ENCODE data around the gene RNU4-1.
"Not testable (repeated sequence)": the region's sequence is repeated elsewhere in the genome, so short reads cannot be mapped to it uniquely, and the experiment has no call there.

DNA sequence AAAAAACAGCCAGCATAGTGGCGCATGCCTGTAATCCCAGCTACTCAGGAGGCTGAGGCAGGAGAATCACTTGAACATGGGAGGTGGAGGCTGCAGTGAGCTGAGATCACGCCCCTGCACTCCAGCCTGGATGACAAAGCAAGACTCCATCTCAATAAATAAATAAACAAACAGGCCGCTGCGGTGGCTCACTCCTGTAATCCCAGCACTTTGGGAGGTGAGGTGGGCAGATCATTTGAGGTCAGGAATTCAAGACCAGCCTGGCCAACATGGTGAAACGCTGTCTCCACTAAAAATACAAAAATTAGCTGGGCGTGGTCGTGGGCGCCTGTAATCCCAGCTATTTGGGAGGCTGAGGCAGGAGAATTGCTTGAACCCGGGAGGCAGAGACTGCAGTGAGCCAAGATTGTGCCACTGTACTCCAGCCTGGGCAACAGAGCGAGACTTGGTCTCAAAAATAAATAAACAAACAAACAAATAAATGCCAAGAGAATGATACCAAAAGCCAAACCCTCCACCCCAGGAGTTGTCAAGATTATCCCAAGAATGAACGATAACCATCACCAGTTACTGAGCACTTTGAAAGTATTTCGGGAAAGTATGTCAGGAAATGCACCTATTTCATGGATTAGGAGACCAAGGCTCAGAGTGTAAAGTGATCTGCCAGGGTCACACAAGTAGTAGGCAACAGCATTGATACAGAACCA is 41.5 kb downstream of the RNU4-1 start:
- TF ChIP-seq CREB1 (CRISPR knock-in tag; IDR thresholded peaks at IDR 0.05; ENCODE audit: low read depth); STAT1 (IDR thresholded peaks at IDR 0.05; ENCODE audit: unreplicated experiment): not testable (repeated sequence)
- TF ChIP-seq, protein P1, sequence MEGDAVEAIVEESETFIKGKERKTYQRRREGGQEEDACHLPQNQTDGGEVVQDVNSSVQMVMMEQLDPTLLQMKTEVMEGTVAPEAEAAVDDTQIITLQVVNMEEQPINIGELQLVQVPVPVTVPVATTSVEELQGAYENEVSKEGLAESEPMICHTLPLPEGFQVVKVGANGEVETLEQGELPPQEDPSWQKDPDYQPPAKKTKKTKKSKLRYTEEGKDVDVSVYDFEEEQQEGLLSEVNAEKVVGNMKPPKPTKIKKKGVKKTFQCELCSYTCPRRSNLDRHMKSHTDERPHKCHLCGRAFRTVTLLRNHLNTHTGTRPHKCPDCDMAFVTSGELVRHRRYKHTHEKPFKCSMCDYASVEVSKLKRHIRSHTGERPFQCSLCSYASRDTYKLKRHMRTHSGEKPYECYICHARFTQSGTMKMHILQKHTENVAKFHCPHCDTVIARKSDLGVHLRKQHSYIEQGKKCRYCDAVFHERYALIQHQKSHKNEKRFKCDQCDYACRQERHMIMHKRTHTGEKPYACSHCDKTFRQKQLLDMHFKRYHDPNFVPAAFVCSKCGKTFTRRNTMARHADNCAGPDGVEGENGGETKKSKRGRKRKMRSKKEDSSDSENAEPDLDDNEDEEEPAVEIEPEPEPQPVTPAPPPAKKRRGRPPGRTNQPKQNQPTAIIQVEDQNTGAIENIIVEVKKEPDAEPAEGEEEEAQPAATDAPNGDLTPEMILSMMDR (conservative IDR thresholded peaks at IDR 0.05; ENCODE audit: low read depth in 2 of 2): not testable (repeated sequence)

All from GM23338 (cell line).